ENCODE data around the gene SPNS2. TPM values are rescaled to one million over a fixed set of nuclear protein-coding genes. Genes with fewer than 3 reads are reported as not detected.

SPNS2 gene
- total RNA-seq, 6 donors from 2014 or later = 41.8 to 89.1 (median 55.2) TPM

DNA sequence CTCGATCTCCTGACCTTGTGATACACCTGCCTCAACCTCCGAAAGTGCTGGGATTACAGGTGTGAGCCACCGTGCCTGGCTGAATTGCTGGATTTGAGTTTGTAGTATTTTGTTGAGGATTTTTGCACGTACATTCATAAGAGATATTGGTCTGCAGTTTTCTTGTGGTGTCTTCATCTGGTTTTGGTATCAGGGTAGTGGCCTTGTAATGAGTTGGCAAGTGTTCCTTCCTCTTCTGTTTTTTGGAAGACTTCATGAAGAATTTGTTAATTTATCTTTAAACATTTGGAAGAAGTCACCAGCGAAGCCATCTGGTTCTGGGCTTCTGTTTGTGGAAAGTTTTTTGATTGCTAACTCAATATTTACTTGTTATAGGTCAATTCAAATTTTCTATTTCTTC, 38.0 kb upstream of the SPNS2 start:
- no peaks in the 10 kb centered on the region for H3K4me1 ChIP-seq
- H3K27me3 ChIP-seq = no peaks in the 10 kb centered on the region
- no peak overlapping the region for H3K4me3 ChIP-seq
- no peak for DNase-seq
- no peak for ATAC-seq (ENCODE audit: low FRiP score in 2 of 2)
- WGBS, 2 donors = 78 to 83% methylated on average over 5 of the region's 5 CpGs
- TF ChIP-seq, protein P1, sequence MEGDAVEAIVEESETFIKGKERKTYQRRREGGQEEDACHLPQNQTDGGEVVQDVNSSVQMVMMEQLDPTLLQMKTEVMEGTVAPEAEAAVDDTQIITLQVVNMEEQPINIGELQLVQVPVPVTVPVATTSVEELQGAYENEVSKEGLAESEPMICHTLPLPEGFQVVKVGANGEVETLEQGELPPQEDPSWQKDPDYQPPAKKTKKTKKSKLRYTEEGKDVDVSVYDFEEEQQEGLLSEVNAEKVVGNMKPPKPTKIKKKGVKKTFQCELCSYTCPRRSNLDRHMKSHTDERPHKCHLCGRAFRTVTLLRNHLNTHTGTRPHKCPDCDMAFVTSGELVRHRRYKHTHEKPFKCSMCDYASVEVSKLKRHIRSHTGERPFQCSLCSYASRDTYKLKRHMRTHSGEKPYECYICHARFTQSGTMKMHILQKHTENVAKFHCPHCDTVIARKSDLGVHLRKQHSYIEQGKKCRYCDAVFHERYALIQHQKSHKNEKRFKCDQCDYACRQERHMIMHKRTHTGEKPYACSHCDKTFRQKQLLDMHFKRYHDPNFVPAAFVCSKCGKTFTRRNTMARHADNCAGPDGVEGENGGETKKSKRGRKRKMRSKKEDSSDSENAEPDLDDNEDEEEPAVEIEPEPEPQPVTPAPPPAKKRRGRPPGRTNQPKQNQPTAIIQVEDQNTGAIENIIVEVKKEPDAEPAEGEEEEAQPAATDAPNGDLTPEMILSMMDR (IDR thresholded peaks at IDR 0.05) = no peak
- TF ChIP-seq POLR2AphosphoS5 (IDR thresholded peaks at IDR 0.05) = no peak
- TF ChIP-seq POLR2A (IDR thresholded peaks at IDR 0.05) = no peak
- TF ChIP-seq EP300 (IDR thresholded peaks at IDR 0.05) = no peak
- no peaks in the 10 kb centered on the region for H3K36me3 ChIP-seq
- no peaks in the 10 kb centered on the region for H3K9me3 ChIP-seq
- H3K27ac ChIP-seq = no peak overlapping the region

DNA sequence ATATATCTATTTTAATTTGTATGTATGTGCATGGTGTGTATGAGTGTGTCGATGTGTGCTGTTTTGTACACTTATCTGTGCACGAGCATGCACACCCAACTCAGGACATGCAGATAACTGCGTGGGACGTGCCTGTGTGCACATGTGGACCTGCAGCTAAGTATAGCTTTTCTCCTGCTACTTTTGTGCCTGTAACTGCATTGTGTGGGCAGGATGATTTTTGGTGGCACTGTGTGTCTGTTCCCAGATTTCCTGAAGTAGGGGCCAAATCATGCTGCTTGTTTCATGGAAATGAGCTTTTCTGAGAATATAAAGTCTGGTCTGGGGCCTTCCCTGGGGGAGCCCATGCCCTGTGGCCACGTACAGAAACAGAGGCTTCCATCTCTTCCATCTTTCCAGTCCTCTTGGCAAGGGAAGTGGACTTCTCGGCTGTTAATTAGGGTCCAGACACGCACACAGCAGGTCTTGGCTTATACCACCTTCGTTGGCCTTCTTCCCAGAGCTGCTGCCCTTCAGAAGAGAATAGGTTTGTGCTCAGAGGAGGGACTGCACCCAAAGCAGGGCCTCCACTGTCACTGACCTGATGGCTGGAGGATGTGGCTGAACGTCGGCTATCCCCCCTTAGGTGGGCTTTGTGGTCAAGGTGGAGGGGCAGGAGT, 34.7 kb upstream of the SPNS2 start:
- DNase-seq (no peak), ATAC-seq (ENCODE audit: low FRiP score in 2 of 2) (no peak)
- 77 to 86% methylated on average over 10 of the region's 10 CpGs for WGBS, 2 donors
- TF ChIP-seq POLR2A (IDR thresholded peaks at IDR 0.05) = no peak
- TF ChIP-seq EP300 (IDR thresholded peaks at IDR 0.05) = no peak
- TF ChIP-seq, protein P1 (IDR thresholded peaks at IDR 0.05) = no peak
- TF ChIP-seq POLR2AphosphoS5 (IDR thresholded peaks at IDR 0.05) = no peak
- Histone ChIP-seq H3K27me3 (no peaks in the 10 kb centered on the region), H3K36me3 (no peaks in the 10 kb centered on the region), H3K9me3 (no peaks in the 10 kb centered on the region), H3K27ac (no peak overlapping the region), H3K4me1 (no peaks in the 10 kb centered on the region), H3K4me3 (no peak overlapping the region)

DNA sequence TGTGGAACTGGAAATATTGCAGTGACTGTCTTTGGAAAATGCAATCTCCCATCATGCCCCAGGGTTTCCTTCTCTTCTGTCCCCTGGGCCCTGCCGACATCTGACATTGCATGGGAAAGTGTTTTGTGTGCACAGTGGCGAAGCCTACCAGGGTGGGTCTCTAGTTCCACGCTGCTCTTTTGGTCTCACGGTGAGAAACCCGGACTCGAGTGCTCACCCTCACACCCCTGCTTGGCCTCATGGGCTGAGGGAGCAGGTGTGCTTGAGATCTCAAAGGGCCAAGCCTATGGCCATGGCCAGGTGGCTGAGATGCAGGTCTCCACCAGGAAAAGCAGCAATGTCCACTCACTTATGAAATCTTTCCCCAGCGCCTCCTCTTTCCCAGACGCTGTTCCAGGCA, 32.9 kb upstream of the SPNS2 start:
- no peak for ATAC-seq (ENCODE audit: low FRiP score in 2 of 2)

DNA sequence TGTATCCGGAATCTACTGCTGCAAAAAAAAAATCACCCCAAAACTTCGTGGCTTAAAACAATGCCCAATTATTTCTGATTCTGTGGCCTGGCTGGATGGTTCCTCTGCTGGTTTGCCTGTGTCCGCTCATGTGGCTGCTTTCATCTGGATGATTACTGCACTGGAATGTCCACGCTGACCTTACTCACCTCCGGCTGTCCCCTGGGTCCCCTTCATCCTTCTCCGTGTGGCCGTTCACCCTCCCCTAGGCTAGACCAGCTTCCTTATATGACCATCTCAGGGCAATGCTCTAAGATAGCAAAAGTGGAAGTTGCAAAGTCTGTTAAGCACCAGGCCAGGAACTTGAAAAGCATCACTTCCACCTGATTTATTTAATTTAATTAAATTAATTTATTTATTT, 31.4 kb upstream of the SPNS2 start:
- no peak overlapping the region for H3K4me3 ChIP-seq
- no peaks in the 10 kb centered on the region for H3K27me3 ChIP-seq
- H3K4me1 ChIP-seq = no peaks in the 10 kb centered on the region
- no peaks in the 10 kb centered on the region for H3K9me3 ChIP-seq
- WGBS, 2 donors = 73 to 79% methylated on average over 7 of the region's 7 CpGs
- H3K27ac ChIP-seq = no peak overlapping the region
- TF ChIP-seq EP300 (IDR thresholded peaks at IDR 0.05) (no peak), POLR2AphosphoS5 (IDR thresholded peaks at IDR 0.05) (no peak), POLR2A (IDR thresholded peaks at IDR 0.05) (no peak)
- TF ChIP-seq, protein P1 (IDR thresholded peaks at IDR 0.05) = no peak
- no peaks in the 10 kb centered on the region for H3K36me3 ChIP-seq
- no peak for ATAC-seq (ENCODE audit: low FRiP score in 2 of 2)
- no peak for DNase-seq

More for the DNA sequence above, 32.9 kb upstream of the SPNS2 start:
- Histone ChIP-seq H3K4me3 (no peak overlapping the region), H3K27me3 (no peaks in the 10 kb centered on the region), H3K9me3 (no peaks in the 10 kb centered on the region), H3K27ac (no peak overlapping the region), H3K4me1 (no peaks in the 10 kb centered on the region), H3K36me3 (no peaks in the 10 kb centered on the region)
- no peak for DNase-seq
- TF ChIP-seq, protein P1 (IDR thresholded peaks at IDR 0.05) = no peak
- TF ChIP-seq POLR2A (IDR thresholded peaks at IDR 0.05) (no peak), POLR2AphosphoS5 (IDR thresholded peaks at IDR 0.05) (no peak), EP300 (IDR thresholded peaks at IDR 0.05) (no peak)
- 86 to 91% methylated on average over 8 of the region's 8 CpGs for WGBS, 2 donors

DNA sequence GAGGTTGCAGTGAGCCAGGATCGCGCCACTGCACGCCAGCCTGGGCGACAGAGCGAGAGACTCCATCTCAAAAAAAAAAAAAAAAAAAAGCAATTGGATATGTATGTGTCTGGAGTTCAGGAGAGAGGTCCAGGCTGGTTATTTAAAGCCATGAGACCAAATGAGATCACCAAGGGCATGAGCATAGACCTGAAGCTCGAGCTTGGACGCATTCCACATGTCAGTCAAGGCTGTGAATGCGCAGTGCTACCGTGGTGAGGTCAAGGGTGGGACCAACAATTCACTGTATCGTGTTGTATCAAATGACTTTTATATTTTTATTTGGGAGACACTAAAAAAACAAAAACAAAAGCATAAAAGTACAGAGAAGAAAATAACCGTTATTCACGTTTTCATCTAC, 29.1 kb upstream of the SPNS2 start:
- Histone ChIP-seq H3K27me3 (no peaks in the 10 kb centered on the region), H3K9me3 (no peaks in the 10 kb centered on the region), H3K4me1 (no peaks in the 10 kb centered on the region), H3K36me3 (no peaks in the 10 kb centered on the region), H3K4me3 (no peak overlapping the region), H3K27ac (no peak overlapping the region)
- 88 to 92% methylated on average over 12 of the region's 12 CpGs for WGBS, 2 donors
- ATAC-seq (ENCODE audit: low FRiP score in 2 of 2) (no peak), DNase-seq (no peak)
- TF ChIP-seq POLR2AphosphoS5 (IDR thresholded peaks at IDR 0.05) (no peak), POLR2A (IDR thresholded peaks at IDR 0.05) (no peak), EP300 (IDR thresholded peaks at IDR 0.05) (no peak)
- TF ChIP-seq, protein P1 (IDR thresholded peaks at IDR 0.05) = no peak

All from upper lobe of left lung (tissue), 6 donors.